Stimulated activated CD8-positive, alpha-beta memory T cell treated with anti-CD3 and anti-CD28 coated beads, Interleukin-7, amount 100 ng/mL, for 1 hour (primary cell): Measurements from ENCODE around the gene MAG.

ENCODE experiments used
- DNase-seq, 2 donors: peaks; one replicate each; pipeline ENCODE4 v3.0.0-alpha.2; 2020; ENCODE audit warnings: low read depth in 2 of 2

The MAG gene

DNA sequence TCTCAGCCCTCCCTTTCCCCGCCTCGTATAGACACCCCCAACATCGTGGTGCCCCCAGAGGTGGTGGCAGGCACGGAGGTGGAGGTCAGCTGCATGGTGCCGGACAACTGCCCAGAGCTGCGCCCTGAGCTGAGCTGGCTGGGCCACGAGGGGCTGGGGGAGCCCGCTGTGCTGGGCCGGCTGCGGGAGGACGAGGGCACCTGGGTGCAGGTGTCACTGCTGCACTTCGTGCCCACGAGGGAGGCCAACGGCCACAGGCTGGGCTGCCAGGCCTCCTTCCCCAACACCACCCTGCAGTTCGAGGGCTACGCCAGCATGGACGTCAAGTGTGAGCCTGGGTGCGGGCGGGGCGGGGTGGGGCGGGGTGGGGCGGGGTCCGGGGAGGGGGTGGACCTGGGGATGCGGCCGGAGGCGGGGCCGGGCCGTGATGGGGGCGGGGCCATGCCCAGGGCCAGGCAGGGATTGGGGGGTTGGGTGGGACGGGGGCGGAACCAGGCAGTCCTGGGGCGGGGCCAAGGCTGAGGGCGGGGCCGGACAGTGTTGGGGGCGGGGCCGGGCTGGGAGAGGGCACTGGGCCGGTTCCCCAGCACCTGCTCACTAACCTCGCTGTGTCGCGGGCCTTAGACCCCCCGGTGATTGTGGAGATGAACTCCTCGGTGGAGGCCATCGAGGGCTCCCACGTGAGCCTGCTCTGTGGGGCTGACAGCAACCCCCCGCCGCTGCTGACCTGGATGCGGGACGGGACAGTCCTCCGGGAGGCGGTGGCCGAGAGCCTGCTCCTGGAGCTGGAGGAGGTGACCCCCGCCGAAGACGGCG is 7.8 kb downstream of the MAG start:
- DNase-seq = no peak

- no peak for DNase-seq
Measured at GRCh38 chr19:35300339-35300649, 8.3 kb downstream of the MAG start.

DNA sequence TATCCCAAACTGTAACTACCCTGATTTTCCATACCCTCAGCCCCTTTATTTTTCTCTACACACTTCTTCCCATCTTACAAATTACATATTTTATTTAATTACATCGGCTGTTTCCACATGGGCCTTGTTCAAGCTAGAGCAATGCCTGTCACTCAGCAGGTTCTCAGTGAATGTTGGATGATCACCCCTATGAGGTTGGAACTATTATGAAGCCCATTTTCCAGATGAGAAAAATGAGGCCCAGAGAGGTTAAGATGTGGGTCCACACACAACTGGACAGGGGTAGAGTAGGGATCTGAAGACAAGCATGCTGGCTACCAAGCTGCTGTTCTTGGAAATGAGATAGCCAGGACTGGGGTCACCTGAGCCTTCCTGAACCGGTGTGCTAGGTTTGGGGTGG is 10.0 kb downstream of the MAG start:
- DNase-seq = no peak

DNA sequence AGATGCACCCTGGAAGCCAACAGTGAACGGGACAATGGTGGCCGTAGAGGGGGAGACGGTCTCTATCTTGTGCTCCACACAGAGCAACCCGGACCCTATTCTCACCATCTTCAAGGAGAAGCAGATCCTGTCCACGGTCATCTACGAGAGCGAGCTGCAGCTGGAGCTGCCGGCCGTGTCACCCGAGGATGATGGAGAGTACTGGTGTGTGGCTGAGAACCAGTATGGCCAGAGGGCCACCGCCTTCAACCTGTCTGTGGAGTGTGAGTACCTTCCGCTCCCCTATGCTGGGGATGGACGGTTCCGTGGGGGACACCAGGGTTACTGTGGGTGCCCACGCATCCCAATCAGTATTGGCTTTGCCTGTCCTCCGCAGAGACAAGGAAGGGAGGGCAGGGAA is 10.5 kb downstream of the MAG start:
- no peak for DNase-seq

GRCh38 chr19:35303357-35303915 is 11.5 kb downstream of the MAG start:
- DNase-seq = no peak

DNA sequence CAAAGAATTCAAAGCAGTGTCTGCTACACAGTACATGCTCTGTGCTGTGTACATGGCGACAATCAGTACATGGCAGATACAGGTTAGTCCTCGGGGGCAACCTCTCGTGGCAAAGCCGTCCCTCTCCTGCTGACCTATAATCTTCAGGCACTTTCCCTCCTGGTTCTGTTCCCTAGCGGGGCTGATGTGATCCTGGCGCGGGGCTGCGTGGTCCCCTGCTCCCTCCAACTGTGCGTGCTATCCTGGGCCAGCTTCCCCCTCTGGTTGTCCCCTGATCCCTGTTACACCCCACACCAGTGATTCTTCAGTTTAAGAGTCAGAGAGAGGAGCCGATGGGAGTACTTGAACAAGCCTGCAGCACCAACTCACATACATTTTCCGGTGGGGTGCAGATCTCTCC is 12.1 kb downstream of the MAG start:
- DNase-seq = no peak

- DNase-seq = no peak
Measured at GRCh38 chr19:35305181-35305580, 13.2 kb downstream of the MAG start.

- DNase-seq = no peak
Measured at GRCh38 chr19:35306473-35307246, 14.7 kb downstream of the MAG start.

- DNase-seq = no peak
Measured at GRCh38 chr19:35307931-35308330, 16.0 kb downstream of the MAG start.

- no peak for DNase-seq
Measured at GRCh38 chr19:35308910-35309309, 16.9 kb downstream of the MAG start.

DNA sequence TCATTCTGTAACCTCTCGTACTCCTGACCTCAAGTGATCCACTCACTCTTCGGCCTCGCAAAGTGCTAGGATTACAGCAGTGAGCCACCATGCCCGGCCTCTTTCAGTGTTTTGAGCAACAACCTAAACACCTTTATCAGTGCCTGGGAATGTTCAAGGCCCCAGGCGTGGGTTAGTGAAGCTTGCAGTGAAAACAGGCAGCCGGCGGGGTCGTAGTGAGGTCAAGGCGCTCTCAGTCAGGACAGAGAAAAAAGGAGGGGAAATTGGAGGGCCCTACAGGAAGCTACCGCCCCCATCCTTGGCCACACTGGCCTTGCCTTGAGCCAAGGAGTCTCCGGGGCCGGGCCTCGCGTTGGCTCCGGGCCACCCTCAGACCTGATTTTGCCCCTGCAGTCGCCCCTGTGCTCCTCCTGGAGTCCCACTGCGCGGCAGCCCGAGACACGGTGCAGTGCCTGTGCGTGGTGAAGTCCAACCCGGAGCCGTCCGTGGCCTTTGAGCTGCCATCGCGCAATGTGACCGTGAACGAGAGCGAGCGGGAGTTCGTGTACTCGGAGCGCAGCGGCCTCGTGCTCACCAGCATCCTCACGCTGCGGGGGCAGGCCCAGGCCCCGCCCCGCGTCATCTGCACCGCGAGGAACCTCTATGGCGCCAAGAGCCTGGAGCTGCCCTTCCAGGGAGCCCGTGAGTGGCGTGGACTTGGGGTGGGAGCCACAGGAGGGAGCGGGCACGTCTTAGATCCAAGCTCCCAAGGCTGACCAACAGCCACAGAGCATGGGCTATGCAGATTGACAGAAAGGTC is 17.7 kb downstream of the MAG start:
- no peak for DNase-seq

GRCh38 chr19:35310331-35310730 is 18.4 kb downstream of the MAG start:
- no peak for DNase-seq

GRCh38 chr19:35310811-35311465 is 19.0 kb downstream of the MAG start:
- no peak for DNase-seq

DNA sequence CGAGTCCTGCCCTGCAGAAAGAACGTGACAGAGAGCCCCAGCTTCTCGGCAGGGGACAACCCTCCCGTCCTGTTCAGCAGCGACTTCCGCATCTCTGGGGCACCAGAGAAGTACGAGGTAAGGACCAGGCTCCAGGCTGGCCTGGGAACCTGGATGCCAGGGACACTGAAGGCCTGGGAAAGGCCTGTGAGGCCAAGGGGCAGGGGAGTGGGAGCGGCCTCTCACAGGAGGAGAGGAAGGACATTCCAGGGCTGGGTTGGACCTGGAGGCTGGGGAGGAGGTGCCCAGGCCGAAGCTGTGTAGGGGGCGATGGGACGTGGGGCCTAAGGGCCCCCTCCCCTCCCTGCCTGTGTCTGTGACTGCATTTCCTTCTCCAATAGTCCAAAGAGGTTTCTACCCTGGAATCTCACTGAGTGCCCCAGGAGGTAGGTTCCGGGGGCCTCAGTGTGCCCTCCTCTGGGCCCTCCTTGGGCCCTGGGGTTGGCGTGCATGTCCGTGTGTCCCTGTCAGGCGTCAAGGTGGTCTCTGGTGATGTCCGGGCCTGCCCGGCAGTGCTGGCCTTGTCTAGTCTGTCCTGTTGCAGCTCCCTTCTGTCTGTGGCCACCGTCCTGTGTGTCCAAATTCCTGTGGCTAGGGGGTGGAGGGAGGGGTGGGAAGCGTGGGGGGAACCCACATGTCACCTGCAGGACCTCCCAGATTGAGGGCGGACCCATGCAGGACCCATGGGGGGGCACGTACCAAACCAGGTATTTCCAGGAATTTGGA is 20.1 kb downstream of the MAG start:
- DNase-seq = no peak

- DNase-seq = no peak
Measured at GRCh38 chr19:35313587-35313986, 21.6 kb downstream of the MAG start.

GRCh38 chr19:35314031-35314430 is 22.1 kb downstream of the MAG start:
- no peak for DNase-seq

DNA sequence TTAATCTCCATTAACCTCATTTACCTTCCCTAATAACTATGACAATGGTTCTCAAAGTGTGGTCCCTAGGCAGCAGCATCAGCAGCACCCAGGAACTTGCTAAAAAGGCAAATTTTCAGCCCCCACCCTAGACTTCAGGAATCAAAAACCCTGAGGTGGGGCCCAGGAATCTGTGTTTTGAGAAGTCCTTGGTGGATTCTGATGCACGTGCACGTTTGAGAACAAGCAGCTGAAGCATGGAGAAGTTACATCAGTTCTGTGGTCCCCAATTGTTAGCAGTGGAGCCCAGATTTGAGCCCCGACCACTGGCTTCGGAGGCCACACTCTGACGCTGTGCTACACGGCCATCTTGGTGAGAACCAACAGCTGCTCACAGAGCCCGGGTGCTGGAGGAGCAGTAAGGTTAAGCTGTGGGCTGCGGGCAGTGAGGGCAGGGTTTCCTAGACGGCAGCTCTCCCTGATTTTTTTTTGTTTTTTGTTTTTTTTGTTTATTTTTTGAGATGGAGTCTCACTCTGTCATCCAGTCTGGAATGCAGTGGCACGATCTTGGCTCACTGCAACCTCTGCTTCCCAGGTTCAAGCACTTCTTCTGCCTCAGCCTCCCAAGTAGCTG is 23.0 kb downstream of the MAG start:
- no peak for DNase-seq

GRCh38 chr19:35315883-35316282 is 23.9 kb downstream of the MAG start:
- DNase-seq = no peak

DNA sequence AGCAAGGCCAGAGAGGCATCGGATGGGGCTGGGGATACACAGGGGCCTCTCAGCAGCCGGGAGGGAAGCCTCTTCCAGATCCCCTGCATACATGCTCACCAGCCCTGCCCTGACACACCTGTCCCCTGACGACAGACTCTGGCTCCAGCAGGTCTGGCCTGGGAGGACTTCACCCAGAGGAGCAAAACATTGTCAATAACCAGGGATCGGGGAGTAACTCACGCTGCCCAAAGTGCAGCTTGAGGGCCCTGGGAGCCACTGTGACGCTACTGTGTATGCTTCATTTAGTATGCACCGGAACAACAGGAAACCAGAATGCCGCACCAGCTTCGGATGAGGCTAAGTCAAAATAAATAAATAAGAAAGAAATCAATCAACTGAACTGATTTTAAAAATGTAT is 24.6 kb downstream of the MAG start:
- no peak for DNase-seq

DNA sequence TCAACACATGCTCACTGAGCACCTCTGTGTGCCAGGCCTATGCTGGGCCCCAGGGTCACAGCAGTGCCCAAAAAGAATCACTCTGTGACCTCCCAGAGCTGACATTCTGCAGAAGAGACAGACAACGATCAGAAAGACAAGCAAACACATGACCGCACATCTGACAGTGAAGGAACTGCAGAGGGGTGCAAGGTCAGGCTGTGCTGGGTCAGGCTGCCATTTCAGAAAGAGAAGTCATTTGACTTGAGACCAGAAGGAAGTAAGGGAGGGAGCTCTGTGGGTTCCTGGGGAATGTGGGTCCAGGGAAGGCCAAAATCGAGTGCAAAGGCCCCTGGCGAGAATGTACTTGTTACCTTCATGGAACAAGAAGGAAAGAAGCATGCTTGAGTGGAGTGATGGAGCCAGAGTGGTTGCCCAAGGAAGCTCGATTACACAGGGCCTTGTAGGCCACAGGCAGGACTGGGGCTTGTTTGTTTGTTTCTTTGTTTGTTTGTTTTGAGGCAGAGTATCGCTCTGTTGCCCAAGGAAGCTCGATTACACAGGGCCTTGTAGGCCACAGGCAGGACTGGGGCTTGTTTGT is 25.6 kb downstream of the MAG start:
- no peak for DNase-seq
